NCI-H524 (cell line): Measurements from ENCODE around the gene FBXW5.

ENCODE experiments used
- DNase-seq, 2 experiments: peaks; one replicate each; lab custom pipeline; 2025; lab: John Stamatoyannopoulos, UW

Gene FBXW5

GRCh38 chr9:136949239-136949816, 4.8 kb upstream of the FBXW5 start:
- DNase-seq: no peak

- peak in 1 of 2 experiments; percentile 48 for DNase-seq
These were observed 3.5 kb upstream of the FBXW5 start for GRCh38 chr9:136947955-136948510.

- no peak for DNase-seq
These were observed 2.7 kb upstream of the FBXW5 start for GRCh38 chr9:136947028-136947891.

GRCh38 chr9:136946228-136947027, 1.9 kb upstream of the FBXW5 start:
- no peak for DNase-seq

GRCh38 chr9:136945333-136946227, 1.0 kb upstream of the FBXW5 start:
- DNase-seq: peak in 1 of 2 experiments; percentile 33

DNA sequence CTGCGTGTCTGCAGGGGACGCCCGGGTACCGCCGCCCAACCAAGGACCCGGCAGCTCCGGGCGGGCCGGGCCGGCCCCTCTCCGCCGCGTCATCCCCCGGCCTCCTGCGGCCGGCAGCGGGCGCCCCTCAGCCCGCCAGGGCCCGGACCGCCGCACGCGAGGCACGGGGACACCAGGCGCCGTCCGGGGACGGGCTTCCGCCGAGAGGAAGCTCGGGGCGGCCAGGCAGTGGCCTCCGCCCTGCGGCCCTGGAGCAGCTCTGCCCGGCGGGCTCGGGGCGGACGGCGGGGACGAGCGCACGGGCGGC, 373 bp downstream of the FBXW5 start:
- DNase-seq: no peak

- peak in 1 of 2 experiments; percentile 46 for DNase-seq
These were observed 987 bp downstream of the FBXW5 start for GRCh38 chr9:136943291-136944211.

- no peak for DNase-seq
These were observed 1.7 kb downstream of the FBXW5 start for GRCh38 chr9:136942881-136943230.

- no peak for DNase-seq
These were observed 2.2 kb downstream of the FBXW5 start for GRCh38 chr9:136942112-136942880.

DNA sequence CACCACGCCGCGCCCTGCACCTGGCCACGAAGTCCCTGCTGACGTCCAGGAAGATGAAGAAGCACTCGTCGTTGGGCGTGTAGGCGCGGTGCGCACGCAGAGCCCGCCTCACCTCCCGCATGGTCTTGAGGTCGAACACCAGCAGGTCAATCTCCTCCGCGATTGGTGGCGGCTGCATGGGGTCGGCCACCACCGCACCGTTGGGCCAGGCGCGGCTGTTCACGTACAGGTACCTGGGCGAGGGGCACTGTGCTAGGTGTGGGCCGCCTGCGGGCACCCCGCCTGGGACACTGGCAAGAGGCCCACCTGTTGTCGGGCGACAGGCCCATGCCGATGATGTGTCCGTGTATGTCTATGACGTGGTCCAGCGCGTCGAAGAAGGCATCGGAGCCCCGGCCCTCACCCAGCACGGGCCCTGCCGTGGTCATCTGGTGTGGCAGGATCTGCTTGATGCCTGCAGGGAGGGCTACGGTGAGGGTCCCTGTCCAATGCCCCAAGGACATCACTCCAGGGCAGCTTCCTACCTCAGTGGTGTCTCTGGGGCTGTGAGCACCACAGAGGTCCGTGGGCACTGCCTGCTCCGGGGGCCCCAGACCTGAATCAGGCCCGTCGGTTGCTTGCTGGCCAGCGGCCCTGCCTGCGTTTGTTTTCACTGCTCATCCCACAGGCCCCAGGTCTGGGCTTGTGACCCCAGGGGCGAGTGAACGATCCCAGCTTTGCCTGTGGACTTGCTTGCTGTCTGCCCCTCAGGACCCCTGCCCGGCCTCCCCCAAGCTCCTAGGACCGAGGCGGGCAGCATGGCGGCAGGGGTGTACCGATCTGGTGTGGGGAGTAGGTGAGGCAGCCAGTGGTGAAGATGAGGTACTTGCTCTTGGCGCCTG, 3.1 kb downstream of the FBXW5 start:
- no peak for DNase-seq

GRCh38 chr9:136940526-136941230, 3.9 kb downstream of the FBXW5 start:
- DNase-seq: no peak

DNA sequence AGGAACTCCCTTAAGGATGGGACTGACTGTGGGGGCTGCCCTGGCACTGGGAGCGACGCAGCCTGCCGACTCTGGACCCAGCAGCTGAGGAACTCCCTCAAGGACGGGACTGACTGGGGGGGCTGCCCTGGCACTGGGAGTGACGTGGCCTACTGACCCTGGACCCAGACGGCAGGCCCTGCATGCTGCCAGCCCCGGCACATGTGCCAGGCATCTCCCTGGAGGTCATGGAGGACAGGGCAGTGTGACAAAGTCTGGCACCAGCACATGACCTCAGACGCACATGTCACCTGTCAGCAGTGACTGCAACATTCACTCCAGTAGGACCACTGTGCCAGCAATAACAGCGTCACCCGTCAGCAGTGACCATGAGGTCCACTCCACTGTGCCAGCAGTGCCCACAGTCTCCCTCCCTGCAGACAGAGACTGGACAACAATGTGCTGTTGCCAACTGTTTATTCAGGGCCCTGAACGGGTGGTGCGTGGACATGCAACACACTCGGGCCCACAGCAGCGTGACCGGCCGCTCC, 4.5 kb downstream of the FBXW5 start:
- no peak for DNase-seq

GRCh38 chr9:136939431-136939995, 5.0 kb downstream of the FBXW5 start:
- DNase-seq: no peak

GRCh38 chr9:136937186-136938001, 7.1 kb downstream of the FBXW5 start:
- DNase-seq: no peak

GRCh38 chr9:136936645-136937170, 7.8 kb downstream of the FBXW5 start:
- DNase-seq: no peak

GRCh38 chr9:136935651-136936050, 8.9 kb downstream of the FBXW5 start:
- no peak for DNase-seq
